ENCODE measurements around the gene KIRREL3.

The KIRREL3 gene

DNA sequence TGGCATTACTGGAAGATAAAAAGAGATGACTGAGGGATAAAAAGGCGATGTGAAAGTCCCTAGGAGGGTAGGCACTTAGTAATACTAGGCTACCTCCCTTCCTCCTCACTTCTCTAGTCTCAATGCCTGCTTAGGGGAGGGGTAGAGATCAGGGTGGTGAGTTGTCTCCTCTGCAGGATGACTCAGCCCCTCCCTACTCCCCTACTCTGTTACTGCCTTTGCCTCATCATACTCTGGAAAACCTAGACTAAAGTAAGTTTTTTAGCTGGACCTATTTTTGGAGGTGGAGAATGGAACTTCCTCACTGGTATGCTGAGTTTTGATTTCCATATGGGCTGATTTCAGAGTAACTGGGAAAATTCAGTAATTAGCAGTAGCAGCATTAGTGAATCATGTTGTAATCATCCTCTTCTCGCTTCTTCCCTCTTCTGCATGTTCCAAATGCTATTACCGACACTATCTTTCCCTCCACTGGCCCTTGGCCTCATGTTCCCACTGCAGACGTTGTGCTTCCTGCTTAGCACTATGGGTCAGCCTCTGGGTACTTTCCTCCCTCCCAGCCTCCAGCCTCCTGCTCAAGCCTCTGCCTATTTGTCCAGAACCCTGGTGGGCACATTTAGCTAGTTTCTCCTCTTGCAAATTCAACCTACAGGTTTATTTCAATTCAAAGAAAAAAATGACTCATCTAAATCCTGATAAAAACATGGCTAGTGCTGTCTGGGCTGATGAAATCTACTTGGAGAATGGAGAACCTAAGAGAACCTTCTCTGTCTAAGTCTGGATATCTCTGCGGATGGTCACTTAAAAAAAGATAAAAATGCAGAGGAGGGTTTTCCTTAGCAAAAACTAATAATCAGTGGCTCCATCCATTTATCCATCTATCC lies 363.4 kb downstream of the KIRREL3 start:
- no peak overlapping the region for H3K4me3 ChIP-seq (ENCODE audit: low read depth, low read length)
- no peak for DNase-seq (ENCODE audit: low read depth)
- TF ChIP-seq, protein P1, sequence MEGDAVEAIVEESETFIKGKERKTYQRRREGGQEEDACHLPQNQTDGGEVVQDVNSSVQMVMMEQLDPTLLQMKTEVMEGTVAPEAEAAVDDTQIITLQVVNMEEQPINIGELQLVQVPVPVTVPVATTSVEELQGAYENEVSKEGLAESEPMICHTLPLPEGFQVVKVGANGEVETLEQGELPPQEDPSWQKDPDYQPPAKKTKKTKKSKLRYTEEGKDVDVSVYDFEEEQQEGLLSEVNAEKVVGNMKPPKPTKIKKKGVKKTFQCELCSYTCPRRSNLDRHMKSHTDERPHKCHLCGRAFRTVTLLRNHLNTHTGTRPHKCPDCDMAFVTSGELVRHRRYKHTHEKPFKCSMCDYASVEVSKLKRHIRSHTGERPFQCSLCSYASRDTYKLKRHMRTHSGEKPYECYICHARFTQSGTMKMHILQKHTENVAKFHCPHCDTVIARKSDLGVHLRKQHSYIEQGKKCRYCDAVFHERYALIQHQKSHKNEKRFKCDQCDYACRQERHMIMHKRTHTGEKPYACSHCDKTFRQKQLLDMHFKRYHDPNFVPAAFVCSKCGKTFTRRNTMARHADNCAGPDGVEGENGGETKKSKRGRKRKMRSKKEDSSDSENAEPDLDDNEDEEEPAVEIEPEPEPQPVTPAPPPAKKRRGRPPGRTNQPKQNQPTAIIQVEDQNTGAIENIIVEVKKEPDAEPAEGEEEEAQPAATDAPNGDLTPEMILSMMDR (IDR thresholded peaks at IDR 0.05; ENCODE audit: low read depth, low read length, missing control alignments) = no peak

DNA sequence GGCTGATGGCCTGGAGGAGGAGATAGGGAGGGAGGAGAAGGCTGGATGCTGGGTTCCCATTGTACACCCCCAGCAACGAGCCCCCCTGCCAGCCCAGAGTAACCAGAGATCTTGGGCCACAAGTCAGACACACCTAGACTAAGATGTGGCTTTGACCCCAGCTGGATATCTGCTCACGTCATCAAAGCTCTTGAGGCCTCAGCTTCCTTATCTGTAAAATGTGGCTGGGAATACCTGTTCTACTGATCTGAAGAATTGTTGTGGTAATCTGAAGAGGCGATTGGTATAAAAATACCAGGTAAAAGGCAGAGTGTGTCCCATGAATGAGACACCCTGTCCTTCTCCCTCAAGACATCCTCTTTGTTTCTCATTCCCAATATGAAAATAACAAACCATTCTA lies 365.1 kb downstream of the KIRREL3 start:
- TF ChIP-seq, protein P1 (IDR thresholded peaks at IDR 0.05; ENCODE audit: low read depth, low read length, missing control alignments) = no peak
- DNase-seq (ENCODE audit: low read depth) = no peak
- no peak overlapping the region for H3K4me3 ChIP-seq (ENCODE audit: low read depth, low read length)

DNA sequence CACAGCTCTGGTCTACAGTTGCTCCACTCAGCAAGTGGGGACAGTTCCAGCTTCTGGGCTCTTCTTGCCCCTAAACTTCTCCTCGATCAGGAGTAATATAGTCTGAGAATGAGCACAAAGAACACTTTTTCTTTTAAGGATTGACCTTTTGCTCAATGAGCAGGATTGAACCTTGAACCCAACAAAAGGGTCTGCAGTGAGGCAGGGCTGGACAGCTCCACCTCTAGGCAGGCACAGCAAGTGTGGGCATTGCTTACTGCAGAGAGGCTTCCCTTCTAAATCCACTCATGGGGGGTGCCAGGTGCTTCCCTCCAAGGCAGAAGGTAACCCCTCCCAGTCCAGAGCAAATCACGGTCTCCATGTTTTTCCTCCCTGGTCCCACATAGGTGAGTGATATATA lies 365.6 kb downstream of the KIRREL3 start:
- no peak for DNase-seq (ENCODE audit: low read depth)
- H3K4me3 ChIP-seq (ENCODE audit: low read depth, low read length) = no peak overlapping the region
- TF ChIP-seq, protein P1 (IDR thresholded peaks at IDR 0.05; ENCODE audit: low read depth, low read length, missing control alignments) = no peak

DNA sequence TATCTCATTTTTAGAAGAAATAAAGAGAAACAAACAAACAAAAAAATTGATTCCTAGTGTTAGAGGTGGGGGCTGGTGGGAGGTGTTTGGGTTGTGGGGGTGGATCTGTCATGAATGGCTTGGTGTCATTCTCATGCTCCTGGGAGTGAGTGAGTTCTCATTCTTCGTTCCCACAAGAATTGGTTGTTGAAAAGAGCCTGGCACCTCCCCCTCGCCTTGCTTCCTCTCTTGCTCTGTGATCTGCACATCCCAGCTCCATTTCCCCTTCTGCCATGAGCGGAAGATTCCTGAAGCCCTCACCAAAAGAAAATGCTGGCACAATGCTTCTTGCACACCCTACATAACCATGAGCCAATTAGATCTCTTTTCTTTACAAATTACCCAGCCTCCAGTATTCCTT lies 367.2 kb downstream of the KIRREL3 start:
- H3K4me3 ChIP-seq (ENCODE audit: low read depth, low read length) = no peak overlapping the region
- no peak for DNase-seq (ENCODE audit: low read depth)
- TF ChIP-seq, protein P1 (IDR thresholded peaks at IDR 0.05; ENCODE audit: low read depth, low read length, missing control alignments) = no peak

DNA sequence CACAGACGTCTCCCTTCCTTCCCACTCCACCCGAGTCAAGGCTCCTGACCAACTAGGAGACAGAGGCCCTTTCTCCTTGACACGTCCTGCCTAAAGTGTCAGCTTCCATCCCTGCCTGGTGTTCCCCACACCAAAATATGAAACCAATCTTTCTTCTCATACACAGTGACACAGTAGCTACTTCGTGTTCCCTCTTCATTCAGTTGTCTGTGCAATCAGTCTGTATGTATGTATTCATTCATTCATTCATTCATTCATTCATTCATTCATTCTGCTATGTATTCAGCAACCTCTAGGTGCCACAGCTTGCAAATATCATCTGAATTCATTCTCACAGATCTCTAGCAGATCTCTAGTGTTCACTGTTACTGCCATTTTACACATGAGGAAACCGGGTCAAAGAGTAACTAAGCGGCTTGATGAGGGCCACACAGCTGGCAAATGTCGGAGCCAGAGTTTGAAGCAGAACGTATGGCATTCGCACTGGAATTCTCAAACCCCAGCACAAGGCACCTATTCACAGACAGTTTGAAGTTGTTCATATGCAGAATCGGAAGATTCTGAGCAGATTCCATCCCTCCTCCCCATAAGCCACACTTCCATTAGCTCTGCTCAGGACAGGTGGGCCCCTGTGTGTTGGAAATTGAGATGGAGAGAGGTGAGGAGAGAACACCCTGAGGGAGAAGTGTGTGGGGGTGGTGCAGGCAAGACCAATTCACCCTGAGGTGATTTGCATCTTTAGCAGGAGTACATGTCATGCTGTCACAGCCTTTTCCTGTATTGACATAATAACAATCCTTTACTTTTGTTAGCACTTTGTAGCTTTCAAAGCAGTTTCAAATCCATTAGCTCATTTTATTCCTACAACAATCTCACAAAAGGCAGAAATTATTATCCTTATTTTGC lies 369.4 kb downstream of the KIRREL3 start:
- TF ChIP-seq, protein P1 (IDR thresholded peaks at IDR 0.05; ENCODE audit: low read depth, low read length, missing control alignments) = no peak
- no peak for DNase-seq (ENCODE audit: low read depth)
- H3K4me3 ChIP-seq (ENCODE audit: low read depth, low read length) = no peak overlapping the region

DNA sequence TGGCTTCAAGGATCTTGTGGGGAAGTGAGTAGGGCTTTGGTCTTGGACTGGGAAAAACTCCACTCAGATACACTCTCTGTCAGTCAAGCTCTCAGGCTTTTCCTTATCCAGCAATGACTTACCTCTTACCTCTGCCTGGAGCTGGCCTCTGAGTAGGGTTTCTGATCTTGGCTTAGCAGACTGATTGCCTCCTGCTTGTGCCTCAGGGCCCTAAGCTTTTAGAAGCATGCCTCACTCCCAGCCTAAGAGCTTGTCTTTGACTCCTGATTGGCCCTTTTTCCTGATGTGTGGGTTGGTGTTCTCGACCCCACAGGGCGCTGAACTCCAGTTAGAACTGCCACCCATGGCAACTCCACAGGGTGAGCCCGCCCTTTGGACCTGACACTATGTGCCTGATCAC lies 370.1 kb downstream of the KIRREL3 start:
- TF ChIP-seq, protein P1 (IDR thresholded peaks at IDR 0.05; ENCODE audit: low read depth, low read length, missing control alignments) = no peak
- no peak overlapping the region for H3K4me3 ChIP-seq (ENCODE audit: low read depth, low read length)
- no peak for DNase-seq (ENCODE audit: low read depth)
